Hippocampal formation (tissue), 2 donors: ENCODE results near the gene MCAM.

ENCODE experiments used
- DNase-seq, 2 donors: peaks; one replicate each; lab custom pipeline; 2025; lab: John Stamatoyannopoulos, UW

MCAM gene

DNA sequence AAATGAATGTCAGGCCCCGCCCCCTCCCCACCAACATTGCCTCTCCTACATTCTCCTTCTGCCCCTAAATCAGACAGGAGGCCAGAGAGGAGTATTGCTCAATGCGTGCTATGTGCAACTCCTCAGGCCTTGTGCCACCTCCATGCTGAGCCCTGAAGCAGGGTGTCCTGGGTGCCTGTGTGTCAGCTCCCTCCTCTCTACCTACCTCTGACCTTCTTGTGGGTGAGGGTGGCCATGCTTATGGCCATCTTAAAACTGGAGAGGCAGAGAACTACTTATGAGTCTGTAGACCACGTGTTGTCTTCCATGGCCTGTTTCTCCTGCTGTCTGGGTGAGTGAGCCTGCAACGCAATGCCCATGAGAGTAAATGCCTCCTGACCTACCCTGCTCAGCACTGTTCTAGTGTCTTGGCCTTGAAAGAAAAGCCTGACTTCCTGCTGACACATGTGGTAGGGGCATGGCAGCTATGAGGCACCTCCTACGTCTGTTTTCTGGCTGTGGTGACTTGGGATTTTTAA, 10.5 kb downstream of the MCAM start:
- no peak for DNase-seq

DNA sequence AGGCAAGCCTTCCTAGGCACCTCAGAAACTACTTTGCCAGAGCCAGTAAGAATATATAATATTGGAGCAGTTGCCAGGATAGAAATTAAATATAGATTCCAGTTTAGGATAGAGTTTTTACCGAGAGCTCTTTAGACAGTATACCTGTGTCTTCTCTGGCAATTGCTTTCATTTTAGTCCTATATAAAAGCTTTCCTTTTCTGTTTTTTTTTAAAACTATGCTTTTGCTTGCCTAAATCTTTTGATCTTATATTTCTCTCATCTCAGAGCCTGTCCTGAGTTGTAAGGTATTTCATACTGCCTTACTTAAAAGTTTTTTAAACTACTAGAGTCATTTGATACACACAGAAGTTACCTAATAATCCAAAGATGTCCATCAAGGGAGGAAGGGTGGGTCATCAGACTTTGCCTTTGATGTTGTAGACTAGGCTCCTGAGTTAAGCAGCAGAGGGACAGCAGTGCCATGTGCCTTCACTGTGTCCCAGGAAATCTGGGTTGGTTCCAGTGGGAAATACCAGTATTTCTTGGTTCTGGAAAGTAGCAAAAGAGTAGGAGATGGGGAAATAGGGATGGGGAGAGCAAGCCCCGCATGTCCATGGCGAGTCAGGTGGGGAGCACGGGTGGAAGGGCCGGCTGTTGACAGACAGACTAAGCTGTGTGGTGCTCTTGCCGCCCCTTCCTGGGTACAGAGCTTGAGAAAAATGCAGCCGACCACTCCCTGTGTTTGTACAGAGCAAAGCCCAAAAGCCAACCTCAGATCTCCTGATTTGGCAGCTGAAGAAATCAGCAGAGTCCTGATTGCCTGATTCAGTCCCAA, 11.2 kb downstream of the MCAM start:
- no peak for DNase-seq

DNA sequence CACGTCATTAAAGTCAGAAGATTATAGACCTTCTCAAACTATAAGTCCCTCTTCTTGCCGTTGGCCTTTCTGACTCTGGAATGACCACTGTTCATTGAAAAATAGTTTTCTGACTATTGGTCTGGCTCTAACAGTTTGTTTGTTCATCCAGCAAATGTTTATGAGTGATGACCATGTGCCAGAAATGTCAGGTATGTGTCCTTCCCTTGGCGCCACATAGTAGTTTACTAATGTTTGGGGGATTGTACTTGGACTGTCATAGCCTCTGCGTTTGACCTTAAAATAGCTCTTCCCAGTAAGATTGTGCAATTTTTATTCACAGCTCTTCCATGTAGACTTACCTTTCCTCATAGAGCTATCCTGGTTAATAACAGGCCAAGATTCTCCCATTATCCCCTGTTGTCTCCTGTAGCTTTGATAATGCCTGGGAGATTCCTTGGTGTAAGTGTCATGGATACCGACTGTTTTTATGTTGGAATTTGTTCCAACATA, 13.7 kb downstream of the MCAM start:
- no peak for DNase-seq

DNA sequence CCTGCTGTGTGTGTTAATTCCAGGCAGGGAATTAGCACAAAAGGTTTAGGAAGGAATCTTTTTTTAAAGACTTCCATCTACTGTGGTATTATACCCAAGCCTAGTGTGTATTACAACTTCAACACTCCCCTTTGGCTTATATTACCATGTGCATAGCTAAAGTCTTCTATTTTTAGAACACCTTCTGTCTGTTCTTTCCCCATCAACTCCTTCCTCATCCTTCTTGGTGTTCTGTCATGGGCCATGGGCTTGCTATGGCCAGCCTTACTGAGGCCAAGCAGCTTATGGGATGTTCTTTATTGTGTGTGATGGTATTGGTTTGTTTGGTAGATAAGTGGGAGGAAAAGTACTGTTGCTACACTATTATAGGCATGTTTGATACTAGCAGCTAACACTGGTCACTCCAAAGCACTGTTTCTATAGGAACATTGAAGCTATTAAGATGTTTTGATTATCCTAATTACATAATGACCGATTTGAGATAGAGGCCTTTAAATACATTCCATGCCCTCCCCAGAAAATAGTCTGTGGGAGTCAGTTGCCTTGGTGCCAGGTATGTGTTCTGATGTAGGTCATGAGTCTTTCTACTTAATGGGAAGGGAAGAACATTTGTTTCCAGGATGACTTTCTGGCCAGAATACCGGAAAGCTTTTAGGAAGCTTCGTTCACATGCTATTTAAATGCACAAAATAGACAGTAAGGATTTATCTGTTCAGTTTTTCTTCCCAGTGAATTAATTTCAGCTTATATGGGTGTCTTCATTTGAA, 16.5 kb downstream of the MCAM start:
- DNase-seq = no peak

DNA sequence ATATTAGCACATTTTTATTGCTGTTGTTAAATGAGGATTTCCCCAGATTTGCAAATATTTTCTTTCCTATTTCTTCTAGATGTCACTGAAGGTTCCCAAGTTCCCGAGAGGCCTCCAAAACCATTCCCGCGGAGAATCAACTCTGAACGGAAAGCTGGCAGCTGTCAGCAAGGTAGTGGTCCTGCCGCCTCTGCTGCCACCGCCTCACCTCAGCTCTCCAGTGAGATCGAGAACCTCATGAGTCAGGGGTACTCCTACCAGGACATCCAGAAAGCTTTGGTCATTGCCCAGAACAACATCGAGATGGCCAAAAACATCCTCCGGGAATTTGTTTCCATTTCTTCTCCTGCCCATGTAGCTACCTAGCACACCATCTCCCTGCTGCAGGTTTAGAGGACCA, 17.5 kb downstream of the MCAM start:
- no peak for DNase-seq

DNA sequence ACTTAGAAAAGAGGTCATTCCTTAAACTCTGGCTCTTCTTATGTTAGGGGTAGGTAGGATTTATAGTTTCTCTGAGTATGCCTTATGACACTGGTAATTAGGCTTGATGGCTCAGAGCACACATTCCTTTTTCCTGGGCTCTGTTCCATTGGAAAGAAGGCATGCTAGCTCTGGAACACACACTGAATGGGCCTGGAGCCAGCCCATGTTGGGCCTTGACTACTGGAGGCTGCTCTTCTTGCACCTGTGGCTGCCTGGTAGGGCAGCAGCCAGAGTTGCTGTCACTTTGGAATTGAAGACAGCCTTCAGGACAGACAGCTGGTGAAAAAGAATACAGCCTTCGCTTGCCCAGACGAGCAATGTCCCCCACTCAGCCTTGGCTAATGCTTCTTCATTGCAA, 18.2 kb downstream of the MCAM start:
- no peak for DNase-seq

DNA sequence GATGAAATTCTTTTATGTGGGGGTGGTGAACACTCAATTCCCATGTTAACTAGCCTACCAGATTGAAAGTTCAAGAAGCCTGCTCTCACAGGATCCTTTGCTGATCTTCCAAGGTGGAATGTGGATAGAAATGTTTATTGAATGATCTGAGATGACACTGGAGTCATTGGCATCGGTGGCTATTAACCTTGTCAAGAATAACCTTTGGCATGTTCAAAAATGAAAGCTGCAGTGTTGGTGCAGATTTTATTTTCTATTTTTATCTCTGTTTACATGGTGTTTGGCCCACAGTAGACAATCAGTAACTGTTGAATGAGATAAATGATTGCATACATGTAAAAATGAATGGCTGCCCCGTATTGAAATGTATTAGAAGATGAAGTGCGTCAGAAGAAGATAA, 19.0 kb downstream of the MCAM start:
- DNase-seq = no peak

DNA sequence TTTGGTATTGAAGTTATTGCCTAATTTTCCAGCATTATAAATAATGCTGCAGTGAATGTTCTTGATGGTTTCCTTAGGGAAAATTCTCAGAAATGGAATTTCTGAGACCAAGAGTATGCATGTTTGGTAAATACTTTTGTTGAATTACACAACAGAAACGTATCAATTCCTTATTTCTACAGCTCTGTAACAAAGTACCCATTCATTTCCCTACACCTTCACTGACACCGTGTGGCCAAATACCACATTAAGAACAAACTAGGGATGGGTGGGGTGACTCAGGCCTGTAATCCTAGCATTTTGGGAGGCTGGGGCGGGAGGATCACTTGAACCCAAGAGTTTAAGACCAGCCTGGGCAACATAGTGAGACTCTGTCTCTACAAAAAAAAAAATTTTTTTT, 21.8 kb downstream of the MCAM start:
- no peak for DNase-seq

DNA sequence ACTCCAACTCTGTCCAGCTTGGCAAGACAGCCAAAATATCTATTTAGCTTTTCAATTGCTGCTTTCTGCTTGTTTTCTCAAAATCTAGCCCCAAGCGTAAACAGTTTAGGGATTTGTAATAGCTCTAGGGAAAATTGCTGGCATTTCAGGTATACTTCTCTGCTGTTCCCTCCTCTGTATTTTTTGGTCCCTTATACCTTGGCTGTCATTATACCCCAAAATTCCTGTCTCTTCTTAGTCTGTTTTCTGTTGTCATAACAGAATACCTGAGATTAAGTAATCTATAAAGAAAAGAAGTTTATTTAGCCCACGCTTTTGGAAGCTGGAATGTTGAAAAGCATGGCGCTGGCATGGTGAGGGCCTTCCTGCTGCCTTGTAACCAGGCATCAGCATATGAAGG, 23.5 kb downstream of the MCAM start:
- no peak for DNase-seq

DNA sequence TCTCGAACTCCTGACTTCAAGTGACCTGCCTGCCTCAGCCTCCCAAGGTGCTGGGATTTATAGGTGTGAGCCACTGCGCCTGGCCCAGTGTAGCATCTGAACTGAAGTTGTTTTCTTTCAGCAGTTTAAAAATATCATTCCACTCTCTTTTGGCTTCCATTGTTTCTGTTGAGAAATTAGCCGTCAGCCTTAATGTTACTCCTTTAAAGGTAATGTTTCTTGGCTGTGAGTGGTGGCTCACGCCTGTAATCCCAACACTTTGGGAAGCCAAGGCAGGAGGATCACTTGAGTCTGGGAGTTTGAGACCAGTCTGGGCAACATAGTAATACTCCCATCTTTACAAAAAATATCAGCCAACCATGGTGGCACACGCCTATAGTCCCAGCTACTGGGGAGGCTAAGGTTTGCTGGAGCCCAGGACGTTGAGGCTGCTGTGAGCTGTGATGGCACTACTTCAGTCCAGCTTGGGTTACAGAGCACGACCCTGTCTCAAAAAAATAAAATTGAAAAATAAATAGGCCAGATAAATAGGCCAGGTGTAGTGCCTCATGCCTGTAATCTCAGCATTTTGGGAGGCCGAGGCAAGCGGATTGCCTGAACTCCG, 25.9 kb downstream of the MCAM start:
- DNase-seq = no peak

DNA sequence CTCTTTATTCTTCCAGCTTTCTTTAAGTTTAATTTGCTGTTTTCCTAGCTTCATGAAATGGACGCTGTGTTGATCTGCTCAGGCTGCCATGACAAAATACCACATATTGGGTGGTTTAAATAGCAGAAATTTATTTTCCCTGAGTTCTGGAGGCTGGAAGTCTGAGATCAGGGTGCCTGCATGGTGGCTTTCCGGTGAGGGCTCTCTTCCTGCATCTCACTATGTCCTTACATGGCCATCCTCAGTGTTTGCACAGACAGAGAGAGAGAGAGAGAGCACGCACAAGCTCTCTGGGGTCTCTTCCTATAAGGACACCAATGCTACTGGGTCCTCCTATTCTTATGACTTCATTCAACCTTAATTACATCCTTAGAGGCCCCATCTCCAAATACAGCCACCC, 28.7 kb downstream of the MCAM start:
- DNase-seq = no peak

DNA sequence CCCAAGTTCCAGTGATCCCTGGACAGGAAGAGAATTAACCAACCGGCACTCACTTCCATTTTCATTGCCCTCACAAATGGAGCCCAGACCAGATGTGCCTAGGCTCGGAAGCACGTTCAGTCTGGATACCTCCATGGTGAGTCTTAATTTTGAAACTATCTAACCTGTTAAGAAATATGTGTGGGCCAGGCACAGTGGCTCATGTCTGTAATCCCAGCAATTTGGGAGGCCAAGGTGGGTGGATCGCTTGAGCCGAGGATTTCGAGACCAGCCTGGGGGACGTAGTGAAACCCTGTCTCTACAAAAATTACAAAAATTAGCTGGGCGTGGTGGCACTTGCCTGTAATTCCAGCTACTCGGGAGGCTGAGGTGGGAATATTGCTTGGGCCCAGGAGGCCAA, 31.5 kb downstream of the MCAM start:
- no peak for DNase-seq

DNA sequence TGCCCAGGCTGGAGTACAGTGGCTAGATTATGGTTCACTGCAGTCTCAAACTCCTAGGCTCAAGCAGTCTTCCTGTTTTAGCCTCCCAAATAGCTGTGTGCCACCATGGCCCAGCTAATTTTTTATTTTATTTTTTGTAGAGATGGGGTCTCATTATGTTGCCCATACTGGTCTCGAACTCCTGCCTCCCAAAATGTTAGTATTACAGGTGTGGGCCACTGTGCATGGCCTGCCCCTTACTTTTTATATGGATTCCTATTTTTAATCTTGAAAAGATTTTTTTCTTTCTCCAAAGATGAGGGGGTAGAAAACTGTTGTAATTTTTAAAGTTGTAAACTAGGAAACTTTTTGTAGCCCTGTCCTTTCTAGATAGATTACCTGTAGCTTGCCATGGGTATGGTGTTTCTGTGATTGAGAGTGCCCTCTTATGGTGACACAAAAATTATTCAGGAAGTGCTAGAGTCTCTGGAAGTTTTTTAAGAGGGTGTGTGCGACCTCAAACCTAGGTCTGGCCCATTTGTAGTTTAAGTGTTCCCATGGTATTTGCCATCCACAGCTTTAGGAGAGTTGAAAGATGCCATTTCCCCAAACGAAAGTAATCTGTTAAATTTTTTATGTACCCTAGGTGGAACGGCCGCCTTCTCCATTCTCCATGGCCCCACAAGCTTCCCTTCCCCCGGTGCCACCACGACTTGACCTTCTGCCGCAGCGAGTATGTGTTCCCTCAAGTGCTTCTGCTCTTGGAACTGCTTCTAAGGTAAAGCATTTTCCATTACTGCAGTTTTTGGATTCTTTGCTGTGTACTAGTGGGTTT, 32.4 kb downstream of the MCAM start:
- DNase-seq = peak in 1 of 2 donors; percentile 23

DNA sequence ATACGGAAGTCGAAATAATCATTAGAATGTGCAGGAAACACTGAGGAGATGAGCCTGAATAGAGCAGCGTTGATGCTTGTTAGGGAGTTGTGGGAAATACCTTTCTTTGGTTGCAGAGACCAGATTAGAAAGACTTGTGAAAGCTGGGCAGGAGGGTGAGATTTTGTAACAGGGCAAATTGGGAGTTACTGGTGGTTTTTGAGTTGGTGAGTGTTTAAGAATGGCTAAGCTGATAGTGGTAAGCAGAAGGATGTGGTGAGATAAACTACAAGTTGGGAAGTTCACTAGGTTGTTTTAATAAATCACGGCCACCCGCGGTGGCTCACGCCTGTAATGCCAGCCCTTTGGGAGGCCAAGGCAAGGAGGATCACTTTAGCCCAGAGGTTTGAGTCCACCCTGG, 34.4 kb downstream of the MCAM start:
- no peak for DNase-seq

DNA sequence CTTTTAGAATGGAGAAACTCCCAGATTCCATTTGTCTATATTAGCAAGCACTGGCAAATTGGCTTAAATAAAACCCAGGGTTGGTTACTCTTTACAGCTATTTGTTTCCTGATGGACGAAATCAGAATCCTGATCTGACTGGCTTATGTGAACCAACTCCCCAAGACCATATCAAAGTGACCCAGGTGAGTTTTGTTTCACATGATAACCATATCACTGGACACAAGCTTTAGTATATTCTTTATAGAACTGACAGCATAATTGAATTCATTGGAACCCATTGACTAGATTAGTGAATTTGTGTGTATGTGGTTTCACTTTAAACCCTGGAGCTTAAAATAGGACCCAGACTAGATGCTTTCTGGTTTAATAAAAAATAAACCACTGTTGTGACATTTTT, 39.3 kb downstream of the MCAM start:
- DNase-seq = no peak

DNA sequence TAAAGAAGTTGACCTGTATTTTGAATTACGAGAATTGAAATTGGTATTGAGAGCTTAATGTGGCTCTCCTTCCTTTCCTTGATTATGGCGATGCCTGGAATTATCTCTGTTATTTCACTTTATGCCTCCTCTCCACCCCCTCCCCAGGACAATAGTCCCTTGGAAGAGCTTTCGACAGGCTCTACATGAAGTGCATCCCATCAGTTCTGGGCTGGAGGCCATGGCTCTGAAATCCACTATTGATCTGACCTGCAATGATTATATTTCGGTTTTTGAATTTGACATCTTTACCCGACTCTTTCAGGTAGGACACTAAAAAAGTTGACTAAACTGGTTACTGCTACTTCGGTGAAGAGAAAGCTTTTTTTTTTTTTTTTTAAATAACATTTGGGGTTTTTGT, 43.2 kb downstream of the MCAM start:
- DNase-seq = no peak

DNA sequence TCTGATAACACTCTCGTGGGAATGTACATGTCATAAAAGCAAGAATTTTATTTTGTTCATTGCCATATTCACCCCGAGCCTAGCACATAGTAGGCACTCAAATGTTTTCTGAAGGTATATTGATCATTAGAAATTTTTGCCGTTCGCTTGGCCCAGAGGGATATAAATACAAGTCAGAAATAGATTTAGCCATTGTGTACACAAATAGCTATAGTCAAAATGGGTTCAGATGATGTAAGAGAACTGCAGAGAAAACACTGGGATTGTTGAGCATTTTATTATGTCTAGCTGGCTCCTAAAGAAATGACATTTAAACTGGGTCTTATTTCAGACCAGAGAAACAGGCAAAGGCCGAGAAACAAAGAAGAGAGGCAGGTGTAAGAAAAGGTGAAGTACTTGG, 49.3 kb downstream of the MCAM start:
- DNase-seq = no peak

DNA sequence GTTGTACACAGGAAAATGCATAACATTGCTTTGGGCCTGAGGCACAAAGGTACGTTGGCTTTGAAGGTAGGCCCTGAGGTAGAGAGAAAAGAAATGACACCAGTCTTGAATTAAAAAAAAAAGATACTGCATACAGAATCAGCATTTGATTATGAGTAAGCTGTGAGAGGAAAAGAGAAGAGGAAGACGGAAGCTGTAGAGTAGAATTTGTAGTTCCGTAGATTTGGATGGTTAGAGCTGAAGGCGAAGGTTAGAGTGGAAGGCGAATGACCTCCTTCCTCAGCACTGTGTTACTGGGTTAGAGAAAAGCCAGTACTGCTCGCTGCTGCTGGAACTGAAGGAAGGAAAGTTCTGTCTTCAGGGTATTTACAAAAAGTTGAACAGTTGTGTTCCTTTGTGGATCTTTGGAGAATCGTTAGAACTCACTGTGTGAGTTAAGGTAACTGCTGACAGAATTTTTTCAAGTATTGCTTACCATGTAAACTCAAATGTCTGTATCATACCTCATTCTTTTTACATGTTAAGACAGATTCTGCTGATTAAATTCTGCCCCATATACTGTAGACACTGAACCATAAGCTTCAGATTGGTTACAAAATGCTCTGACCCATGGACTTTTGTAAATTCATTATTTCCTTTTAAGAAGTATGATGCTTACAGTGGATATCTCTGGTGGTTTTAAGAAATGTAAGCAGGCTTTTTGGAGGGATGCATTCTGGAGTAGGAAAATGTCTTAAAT, 50.2 kb downstream of the MCAM start:
- no peak for DNase-seq

DNA sequence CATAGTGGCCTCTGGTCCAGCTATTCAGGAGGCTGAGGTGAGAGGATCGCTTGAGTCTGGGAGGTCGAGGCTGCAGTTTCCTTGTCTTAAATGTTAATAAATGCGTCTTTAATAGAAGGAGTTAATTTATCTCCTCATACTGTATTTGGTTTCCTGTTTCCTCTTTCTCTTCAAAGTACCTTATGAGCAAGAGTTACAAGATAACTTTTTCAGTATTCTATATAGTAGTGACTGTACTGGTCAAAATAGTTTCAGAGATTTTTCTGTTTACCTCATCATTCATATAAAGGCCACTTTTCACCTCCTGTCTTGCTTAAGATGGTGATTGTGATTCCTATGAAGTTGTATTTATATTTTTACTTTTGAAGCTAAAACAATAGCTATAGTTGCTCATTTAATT, 50.9 kb downstream of the MCAM start:
- no peak for DNase-seq

DNA sequence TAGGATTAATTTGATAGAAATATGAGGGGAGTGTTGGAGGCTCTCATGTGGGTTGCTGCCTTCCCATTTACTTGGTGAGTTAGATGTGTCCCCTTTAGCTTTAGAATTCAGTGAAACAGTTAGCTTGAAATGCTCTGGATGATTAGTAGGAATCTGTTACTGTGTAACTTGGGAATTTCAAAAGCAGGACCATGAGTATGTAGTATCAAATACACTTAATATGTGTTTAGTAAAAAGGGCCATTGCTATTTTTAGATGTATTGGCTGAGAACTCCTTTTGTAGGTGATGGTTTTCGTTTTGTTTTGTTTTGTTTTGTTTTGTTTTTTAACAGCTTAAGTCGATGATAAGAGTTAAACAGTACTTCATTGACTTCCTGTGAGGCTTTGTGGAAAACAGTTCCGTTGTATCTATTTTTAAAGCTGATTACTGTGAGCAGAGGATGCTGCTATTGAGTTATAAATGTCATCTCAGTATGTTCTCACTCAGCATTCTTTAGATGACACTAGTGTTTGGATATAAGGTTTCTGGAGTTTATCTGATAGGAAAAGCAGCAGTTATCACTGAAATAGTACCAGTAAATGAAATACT, 53.5 kb downstream of the MCAM start:
- no peak for DNase-seq
